ENCODE results near the gene TBC1D10A. TPM values are rescaled to one million over a fixed set of nuclear protein-coding genes. Genes with fewer than 3 reads are reported as not detected.

The TBC1D10A gene
- total RNA-seq, 1 experiment from 2014 or later, result 8.4 TPM

DNA sequence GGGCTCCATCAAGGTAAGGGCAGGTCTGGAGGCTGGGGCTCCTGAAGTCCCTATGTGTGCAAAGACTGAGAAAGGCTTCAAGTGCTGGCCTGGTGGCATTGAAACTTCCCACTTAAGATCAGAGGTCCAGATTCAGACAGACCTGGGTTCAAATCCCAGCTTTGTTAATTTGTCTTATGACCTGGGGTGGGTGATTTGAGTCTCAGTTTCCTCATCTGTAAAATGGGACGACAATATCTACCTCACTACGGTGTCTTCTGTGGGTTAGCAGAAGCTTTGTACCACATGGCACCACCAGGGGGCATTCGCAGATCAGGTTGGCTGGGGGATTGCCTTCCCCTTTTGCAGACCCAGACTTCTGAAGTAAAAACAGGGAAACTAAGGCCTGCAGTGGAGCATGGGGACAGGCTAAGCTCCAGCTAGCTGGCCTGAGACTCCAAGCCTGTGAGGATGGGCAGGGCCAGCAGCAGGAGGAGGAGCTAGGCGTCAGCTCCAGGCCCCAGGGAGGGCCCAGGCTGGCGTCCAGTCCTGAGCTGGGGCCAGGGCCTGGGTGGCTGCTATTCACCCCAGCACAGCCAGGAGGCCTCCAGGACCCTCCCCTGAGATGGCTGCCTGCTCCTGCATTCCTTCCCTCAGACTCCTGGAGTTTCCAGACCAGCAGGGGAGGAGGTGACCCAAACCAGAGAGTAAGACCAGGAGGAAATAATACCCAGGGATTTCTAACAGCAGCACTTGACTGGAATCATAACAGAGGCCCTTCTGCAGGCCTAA is 38.9 kb downstream of the TBC1D10A start:
- H3K18ac ChIP-seq (ENCODE audit: insufficient read length, low read depth, low read length), result no peak overlapping the region
- H3T11ph ChIP-seq (ENCODE audit: low read length), result no peak overlapping the region
- H2BK5ac ChIP-seq (ENCODE audit: insufficient read length, low read length), result no peak overlapping the region
- no peak overlapping the region for H3K27ac ChIP-seq (ENCODE audit: insufficient read length, low read depth, low read length)
- no peak overlapping the region for H2AK5ac ChIP-seq (ENCODE audit: insufficient read length, low read length)
- no peak overlapping the region for H4K5ac ChIP-seq (ENCODE audit: insufficient read length, low read depth, low read length)
- no peaks in the 10 kb centered on the region for H3K27me3 ChIP-seq (ENCODE audit: insufficient read depth, low read length)
- no peak overlapping the region for H4K8ac ChIP-seq (replicated peaks; ENCODE audit: insufficient read length, low read depth, low read length)
- no peaks in the 10 kb centered on the region for H4K20me1 ChIP-seq (ENCODE audit: control insufficient read depth, insufficient read depth, insufficient read length)
- no peak overlapping the region for H2BK12ac ChIP-seq (ENCODE audit: insufficient read length, low read depth, low read length)
- no peak overlapping the region for H2BK120ac ChIP-seq (ENCODE audit: low read depth, low read length, poor library complexity, severe bottlenecking)
- no peak overlapping the region for H3K9ac ChIP-seq (ENCODE audit: extremely low read depth, insufficient read length, low read length)
- H3K23me2 ChIP-seq (ENCODE audit: insufficient read length, low read depth, low read length, poor library complexity, severe bottlenecking), result peaks cover 8% of the 10 kb centered on the region
- TF ChIP-seq CTCF (conservative IDR thresholded peaks at IDR 0.05), result peak; percentile 79
- H2BK20ac ChIP-seq (ENCODE audit: low read depth, low read length, poor library complexity, severe bottlenecking), result no peak overlapping the region
- no peaks in the 10 kb centered on the region for H3K79me2 ChIP-seq (ENCODE audit: insufficient read depth, low read length)
- peak overlapping the region; percentile 67 to 81 for H3K4me3 Mint-ChIP-seq
- H3K4me1 Mint-ChIP-seq, result peaks cover 5 to 16% of the 10 kb centered on the region in 2 experiments
- no peak overlapping the region for H3K23ac ChIP-seq (ENCODE audit: insufficient read length, low read depth, low read length)
- H3K4me2 ChIP-seq (ENCODE audit: insufficient read depth, insufficient read length, low read length), result peak overlapping the region; percentile 61
- H3K4ac ChIP-seq (ENCODE audit: low read depth, low read length), result no peak overlapping the region
- H3K14ac ChIP-seq (ENCODE audit: insufficient read depth, low read length), result no peak overlapping the region
- H3K9me3 ChIP-seq (ENCODE audit: control insufficient read depth, low read depth, low read length), result no peaks in the 10 kb centered on the region
- peak overlapping the region in 2 of 3 experiments; percentile 50 to 92; a peak in 3 of 7 replicates for H3K27ac Mint-ChIP-seq
- H4K91ac ChIP-seq (ENCODE audit: insufficient read length, low read depth, low read length), result no peak overlapping the region
- no peaks in the 10 kb centered on the region for H3K27me3 Mint-ChIP-seq (ENCODE audit: low read depth)
- H3K9me3 Mint-ChIP-seq, result no peaks in the 10 kb centered on the region
- no peak overlapping the region for H2BK15ac ChIP-seq (ENCODE audit: low read depth, low read length)
- peak; percentile 96 for DNase-seq
- no peak overlapping the region for H2AFZ ChIP-seq (ENCODE audit: low read length)
- no peaks in the 10 kb centered on the region for H3K79me1 ChIP-seq (ENCODE audit: insufficient read depth, low read depth, low read length, poor library complexity, severe bottlenecking)
- no CpG with 5 or more reads among the region's 5 CpGs for WGBS (ENCODE audit: extremely low coverage, insufficient read length, low lambda C conversion rate)
- H3K56ac ChIP-seq (ENCODE audit: insufficient read length, low read depth, low read length), result no peak overlapping the region
- peaks cover 0 to 2% (median 0%) of the 10 kb centered on the region in 3 experiments; a peak in 1 of 7 replicates for H3K36me3 Mint-ChIP-seq (ENCODE audit: insufficient read depth in 1 of 3, low read depth in 3 of 3)
- H3K4me1 ChIP-seq (ENCODE audit: insufficient read depth, low read length), result no peaks in the 10 kb centered on the region; the same call in 1 of the 2 replicates

Data from H9 (cell line).